HEK293 (cell line): ENCODE data around the gene RRBP1.

Experiments used
- CTCF ChIA-PET: fragments of 350-600 bp; formaldehyde crosslinking; extraction: SDS; loops from one replicate; lab custom pipeline; 2021; ENCODE audit warnings: antibody characterized with exemption; lab: Yijun Ruan, JAX
- POLR2A ChIA-PET: fragments of 300-600 bp; formaldehyde crosslinking; extraction: SDS; loops from one replicate; lab custom pipeline; 2020; ENCODE audit warnings: antibody characterized with exemption, inconsistent platforms; lab: Yijun Ruan, JAX
- H3K27ac ChIP-seq: fragments of 200-500 bp; sonication (Bioruptor generic); 2 replicates; pipeline ENCODE4 v1.5.1; 2014; ENCODE audit warnings: low read depth, low read length, control low read depth, inconsistent platforms; ENCODE audit errors: extremely low read depth
- H3K36me3 ChIP-seq, 2 experiments: fragments of 200-500 bp in 1 of 2; sonication (Bioruptor generic) in 1 of 2; 1 replicate in 1 of 2; 2 replicates in 1 of 2; pipeline ENCODE4 v1.5.1; 2014 to 2017; ENCODE audit warnings: inconsistent platforms in 2 of 2, low read length in 2 of 2; ENCODE audit not compliant: control insufficient read depth in 2 of 2, insufficient read depth in 1 of 2
- H3K4me1 ChIP-seq: fragments of 200-500 bp; sonication (Bioruptor generic); 2 replicates; pipeline ENCODE4 v1.5.1; 2014; ENCODE audit warnings: mild to moderate bottlenecking, low read length, inconsistent platforms; ENCODE audit not compliant: control insufficient read depth, insufficient read depth
- H3K4me3 ChIP-seq: 2 replicates; pipeline ENCODE4 v1.5.1; 2011; ENCODE audit warnings: low read depth, mild to moderate bottlenecking, control low read depth, low read length, moderate library complexity
- H3K9me3 ChIP-seq: fragments of 200-500 bp; sonication (Bioruptor generic); 2 replicates; pipeline ENCODE4 v1.5.1; 2014; ENCODE audit warnings: low read depth, low read length, inconsistent platforms; ENCODE audit not compliant: control insufficient read depth, insufficient read depth
- ATF2 ChIP-seq: fragments of 450-650 bp; formaldehyde crosslinking; IDR thresholded peaks from 2 replicates; pipeline ENCODE4 v1.5.1; 2016; ENCODE audit warnings: missing biosample characterization, missing genetic modification characterization, low read depth
- HOXC10 ChIP-seq: sonication (generic); formaldehyde crosslinking; IDR thresholded peaks from 2 replicates; pipeline ENCODE4 v1.8.1; 2023; ENCODE audit warnings: mild to moderate bottlenecking, missing genetic modification reagents
- KLF16 ChIP-seq: fragments of 450-650 bp; formaldehyde crosslinking; IDR thresholded peaks from 2 replicates; pipeline ENCODE4 v1.5.1; 2017; ENCODE audit warnings: missing biosample characterization, missing genetic modification characterization
- KLF8 ChIP-seq: fragments of 450-650 bp; formaldehyde crosslinking; IDR thresholded peaks from 2 replicates; pipeline ENCODE4 v1.5.1; 2016; ENCODE audit warnings: missing biosample characterization, missing genetic modification characterization
- PRDM2 ChIP-seq: fragments of 450-650 bp; formaldehyde crosslinking; IDR thresholded peaks from 2 replicates; pipeline ENCODE4 v1.5.1; 2016; ENCODE audit warnings: missing biosample characterization, missing genetic modification characterization, borderline replicate concordance
- TCF7L2 ChIP-seq: IDR thresholded peaks from 2 replicates; pipeline ENCODE4 v1.6.1; 2011; ENCODE audit warnings: low read depth, mild to moderate bottlenecking, inconsistent platforms, low read length, moderate library complexity, borderline replicate concordance
- ZBTB6 ChIP-seq: fragments of 450-650 bp; formaldehyde crosslinking; IDR thresholded peaks from 2 replicates; pipeline ENCODE4 v1.5.1; 2017; ENCODE audit warnings: missing biosample characterization, missing genetic modification characterization
- ZBTB7A ChIP-seq: fragments of 450-650 bp; formaldehyde crosslinking; IDR thresholded peaks from 2 replicates; pipeline ENCODE4 v1.5.1; 2016; ENCODE audit warnings: low read depth, missing biosample characterization, missing genetic modification characterization
- ZNF10 ChIP-seq: fragments of 450-650 bp; formaldehyde crosslinking; IDR thresholded peaks from 2 replicates; pipeline ENCODE4 v1.5.1; 2017; ENCODE audit warnings: missing biosample characterization, missing genetic modification characterization
- ZNF133 ChIP-seq: fragments of 450-650 bp; formaldehyde crosslinking; IDR thresholded peaks from 2 replicates; pipeline ENCODE4 v1.5.1; 2016; ENCODE audit warnings: missing biosample characterization, missing genetic modification characterization
- ZNF2 ChIP-seq: fragments of 450-650 bp; formaldehyde crosslinking; IDR thresholded peaks from 2 replicates; pipeline ENCODE4 v1.5.1; 2016; ENCODE audit warnings: missing biosample characterization, missing genetic modification characterization
- ZNF214 ChIP-seq: fragments of 450-650 bp; formaldehyde crosslinking; IDR thresholded peaks from 2 replicates; pipeline ENCODE4 v1.5.1; 2017; ENCODE audit warnings: missing biosample characterization, mild to moderate bottlenecking, missing genetic modification characterization, borderline replicate concordance
- ZNF391 ChIP-seq: fragments of 450-650 bp; formaldehyde crosslinking; IDR thresholded peaks from 2 replicates; pipeline ENCODE4 v1.5.1; 2016; ENCODE audit warnings: low read depth, missing biosample characterization, missing genetic modification characterization, borderline replicate concordance
- ZNF426 ChIP-seq: fragments of 450-650 bp; formaldehyde crosslinking; IDR thresholded peaks from 2 replicates; pipeline ENCODE4 v1.5.1; 2017; ENCODE audit warnings: missing biosample characterization, missing genetic modification characterization, mild to moderate bottlenecking, inconsistent platforms, moderate library complexity
- ZNF473 ChIP-seq: fragments of 450-650 bp; formaldehyde crosslinking; IDR thresholded peaks from 2 replicates; pipeline ENCODE4 v1.5.1; 2017; ENCODE audit warnings: missing biosample characterization, missing genetic modification characterization
- ZNF518A ChIP-seq: fragments of 450-650 bp; formaldehyde crosslinking; conservative IDR thresholded peaks from 2 replicates; pipeline ENCODE4 v1.5.1; 2016; ENCODE audit warnings: low read depth, missing biosample characterization, missing genetic modification characterization
- ZNF585B ChIP-seq: fragments of 450-650 bp; formaldehyde crosslinking; IDR thresholded peaks from 2 replicates; pipeline ENCODE4 v1.5.1; 2016; ENCODE audit warnings: missing biosample characterization, missing genetic modification characterization
- ZNF621 ChIP-seq: fragments of 450-650 bp; formaldehyde crosslinking; IDR thresholded peaks from 2 replicates; pipeline ENCODE4 v1.5.1; 2017; ENCODE audit warnings: missing biosample characterization, missing genetic modification characterization
- ZNF639 ChIP-seq: fragments of 450-650 bp; formaldehyde crosslinking; IDR thresholded peaks from 2 replicates; pipeline ENCODE4 v1.5.1; 2016; ENCODE audit warnings: missing biosample characterization, missing genetic modification characterization

Gene RRBP1

DNA sequence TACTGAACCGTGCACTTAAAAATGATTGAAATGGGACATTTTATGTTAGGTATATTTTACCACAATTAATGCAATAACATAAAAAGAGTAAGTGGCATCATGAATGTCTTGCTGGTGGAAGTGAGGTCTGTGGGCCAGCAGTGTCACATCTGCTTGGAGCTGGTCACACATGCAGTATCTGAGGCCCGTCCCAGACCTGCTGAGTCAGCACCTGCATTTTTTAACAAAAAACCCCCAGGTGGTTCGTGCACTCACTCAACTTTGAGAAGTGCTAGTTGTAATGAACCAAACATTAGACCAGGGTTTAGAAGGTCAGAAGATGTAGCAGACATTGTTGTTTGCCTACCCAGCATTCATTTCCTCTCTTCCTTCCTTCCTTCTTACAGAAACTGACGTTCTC is 38.7 kb upstream of the RRBP1 start:
- ChIA-PET POLR2A (no interaction called here), CTCF (no interaction called here)
- no peaks in the 10 kb centered on the region for H3K9me3 ChIP-seq
- no peaks in the 10 kb centered on the region for H3K36me3 ChIP-seq
- no peak overlapping the region for H3K27ac ChIP-seq
- TF ChIP-seq ZNF426 (tag by site-specific recombination) = no peak
- no peak for TF ChIP-seq HOXC10 (CRISPR knock-in tag)
- TF ChIP-seq ZNF10 (tag by site-specific recombination) = no peak
- no peak overlapping the region for H3K4me3 ChIP-seq
- H3K4me1 ChIP-seq = no peaks in the 10 kb centered on the region

- Histone ChIP-seq H3K27ac (no peak overlapping the region), H3K4me1 (no peaks in the 10 kb centered on the region), H3K36me3 (no peaks in the 10 kb centered on the region), H3K9me3 (no peaks in the 10 kb centered on the region), H3K4me3 (no peak overlapping the region)
- CTCF ChIA-PET = no interaction called here
- POLR2A ChIA-PET = no interaction called here
- TF ChIP-seq ZNF585B (tag by site-specific recombination) (no peak), ZNF133 (tag by site-specific recombination) (no peak), ZNF621 (tag by site-specific recombination) (no peak), ATF2 (tag by site-specific recombination) (no peak), ZNF639 (tag by site-specific recombination) (no peak), PRDM2 (tag by site-specific recombination) (no peak), ZBTB6 (tag by site-specific recombination) (no peak), ZNF214 (no peak), ZNF473 (tag by site-specific recombination) (no peak), TCF7L2 (no peak), ZBTB7A (tag by site-specific recombination) (no peak), KLF16 (tag by site-specific recombination) (no peak), ZNF518A (tag by site-specific recombination) (no peak), ZNF2 (tag by site-specific recombination) (no peak), ZNF391 (tag by site-specific recombination) (no peak), KLF8 (tag by site-specific recombination) (no peak)
These were observed 34.3 kb upstream of the RRBP1 start for GRCh38 chr20:17716331-17716730.
